ENCODE data around the gene CR1L.

DNA sequence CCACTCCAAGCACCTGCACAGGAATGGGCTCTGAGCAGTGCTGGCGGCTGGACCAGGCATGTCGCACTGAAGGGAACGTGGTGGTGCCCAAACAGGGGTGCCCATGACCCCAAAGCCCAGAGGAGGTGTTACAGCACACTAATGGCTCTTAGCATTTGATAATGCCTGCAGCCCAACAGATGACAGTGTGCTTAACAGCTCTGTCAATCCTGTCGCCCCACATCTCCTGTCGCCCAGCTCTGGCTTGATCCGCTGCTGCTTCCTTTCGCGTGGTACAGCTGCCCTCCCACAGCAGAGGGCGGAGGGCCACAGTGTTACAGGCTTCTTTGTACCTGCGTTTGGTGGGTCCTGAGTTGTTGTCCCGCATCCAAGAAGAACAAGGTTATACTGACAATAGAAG, 32.2 kb upstream of the CR1L start:
- no peak for TF ChIP-seq CTCF (IDR thresholded peaks at IDR 0.05; ENCODE audit: poor library complexity, severe bottlenecking)
- TF ChIP-seq REST (IDR thresholded peaks at IDR 0.05; ENCODE audit: borderline replicate concordance) = no peak
